Panc1 (cell line): ENCODE results near the gene DHODH. TPM values are rescaled to one million over a fixed set of nuclear protein-coding genes. Genes with fewer than 3 reads are reported as not detected.
"Not testable (repeated sequence)": the region's sequence is repeated elsewhere in the genome, so short reads cannot be mapped to it uniquely, and the experiment has no call there.

Source experiments
- ATAC-seq: fragments of 200-7000 bp; cut with Tn5 transposase; 2 replicates; pipeline ENCODE4 v1.9.1; 2020; ENCODE audit warnings: mild to moderate bottlenecking, moderate library complexity
- BruUV-seq: library from RNA; stranded (reverse); fragments of 400-500 nt; replicated peaks from 2 replicates; lab custom pipeline; 2021; lab: Mats Ljungman, UMichigan
- CTCF ChIA-PET: fragments of 300-600 bp; sonication (Branson Sonifier 250); formaldehyde crosslinking; loops from one replicate; lab custom pipeline; 2022; ENCODE audit warnings: antibody characterized with exemption; lab: Charles Lee
- POLR2A ChIA-PET: fragments of 300-600 bp; sonication (Branson Sonifier 250); formaldehyde crosslinking; loops from one replicate; lab custom pipeline; 2022; ENCODE audit warnings: antibody characterized with exemption; lab: Charles Lee
- DNase-seq: peaks from one replicate; pipeline ENCODE4 v3.0.0-alpha.2; 2010; ENCODE audit warnings: low read depth, low spot score
- H3K27ac ChIP-seq: 2 replicates; pipeline ENCODE4 v1.5.1; 2011; ENCODE audit warnings: mild to moderate bottlenecking, low read length, inconsistent platforms
- H3K27me3 ChIP-seq: fragments of 200-500 bp; sonication (Bioruptor generic); 2 replicates; pipeline ENCODE4 v1.6.0; 2014; ENCODE audit warnings: low read length, inconsistent platforms; ENCODE audit not compliant: control insufficient read depth, insufficient read depth
- H3K36me3 ChIP-seq: fragments of 200-500 bp; sonication (Bioruptor generic); 2 replicates; pipeline ENCODE4 v1.5.1; 2014; ENCODE audit warnings: inconsistent platforms, mild to moderate bottlenecking, low read length, moderate library complexity; ENCODE audit not compliant: control insufficient read depth, insufficient read depth
- H3K4me1 ChIP-seq: 2 replicates; pipeline ENCODE4 v1.5.1; 2011; ENCODE audit warnings: inconsistent platforms, mild to moderate bottlenecking, low read length, moderate library complexity; ENCODE audit not compliant: control insufficient read depth, insufficient read depth
- H3K4me3 ChIP-seq, 2 experiments: 2 replicates each; pipeline ENCODE4 v1.5.1; 2011 to 2012; ENCODE audit warnings: low read depth in 2 of 2, low read length in 2 of 2, mild to moderate bottlenecking in 2 of 2, inconsistent platforms in 1 of 2, moderate library complexity in 1 of 2
- H3K9me3 ChIP-seq: fragments of 200-500 bp; sonication (Bioruptor generic); 2 replicates; pipeline ENCODE4 v1.5.1; 2014; ENCODE audit warnings: low read depth, mild to moderate bottlenecking, inconsistent platforms, low read length, moderate library complexity; ENCODE audit not compliant: control insufficient read depth, insufficient read depth
- CTCF ChIP-seq: fragments of 450-650 bp; IDR thresholded peaks from 2 replicates; pipeline ENCODE4 v1.5.1; 2017; ENCODE audit warnings: mild to moderate bottlenecking
- POLR2AphosphoS5 ChIP-seq: IDR thresholded peaks from 2 replicates; pipeline ENCODE4 v1.6.1; 2012; ENCODE audit warnings: mild to moderate bottlenecking, low read depth, low read length, moderate library complexity
- REST ChIP-seq, 2 experiments: IDR thresholded peaks; 2 replicates each; pipeline ENCODE4 v1.6.1; 2011 to 2012; ENCODE audit warnings: low read depth in 2 of 2, control low read depth in 1 of 2, low read length in 1 of 2, mild to moderate bottlenecking in 1 of 2, moderate library complexity in 1 of 2; ENCODE audit not compliant: insufficient read depth in 1 of 2
- SIN3A ChIP-seq: IDR thresholded peaks from 2 replicates; pipeline ENCODE4 v1.6.1; 2012; ENCODE audit warnings: low read depth, mild to moderate bottlenecking, low read length, moderate library complexity, borderline replicate concordance; ENCODE audit not compliant: insufficient read depth
- TCF7L2 ChIP-seq: IDR thresholded peaks from 2 replicates; pipeline ENCODE4 v1.6.1; 2011; ENCODE audit warnings: mild to moderate bottlenecking, low read depth, low read length, inconsistent platforms
- in situ Hi-C: cut with HindIII; loops from 2 replicates; pipeline ENCODE4 v1.10.0; 2016; ENCODE audit warnings: low sequenced_read_pairs, low pct_unique_long_range_greater_than_20kb
- intact Hi-C: fragments of 100-400 bp; cut with micrococcal nuclease; formaldehyde crosslinking; loops from one replicate; pipeline ENCODE4 v1.10.0; 2022; ENCODE audit not compliant: unreplicated experiment
- total RNA-seq: library from RNA; stranded (reverse); gene quantifications from one replicate; pipeline ENCODE4 v1.2.1, GENCODE V29; 2021; ENCODE audit not compliant: unreplicated experiment

DHODH gene
- total RNA-seq, 1 experiment from 2014 or later: 8.9 TPM

- in situ Hi-C loops: no loop called here
Measured at GRCh38 chr16:72055911-72056310, 47.4 kb downstream of the DHODH start.

GRCh38 chr16:72057313-72057712 is 48.8 kb downstream of the DHODH start:
- H3K27me3 ChIP-seq, in situ Hi-C loops, BruUV-seq, H3K9me3 ChIP-seq, H3K4me3 ChIP-seq, DNase-seq, H3K36me3 ChIP-seq, ATAC-seq, H3K27ac ChIP-seq, POLR2A ChIA-PET, H3K4me1 ChIP-seq, intact Hi-C loops, CTCF ChIA-PET: not testable (repeated sequence)

More at GRCh38 chr16:72055911-72056310, 47.4 kb downstream of the DHODH start:
- no peak for ATAC-seq
- CTCF ChIA-PET: no interaction called here
- no peak for DNase-seq
- TF ChIP-seq SIN3A: no peak
- no peak for TF ChIP-seq TCF7L2
- TF ChIP-seq CTCF: no peak
- TF ChIP-seq POLR2AphosphoS5: no peak
- no peak for TF ChIP-seq REST (IDR thresholded peaks at IDR 0.05; ENCODE audit: insufficient read depth in 1 of 2, low read depth in 2 of 2, low read length in 1 of 2)
- Histone ChIP-seq H3K27ac (no peak overlapping the region), H3K27me3 (peaks cover 6% of the 10 kb centered on the region), H3K4me1 (no peaks in the 10 kb centered on the region), H3K9me3 (no peaks in the 10 kb centered on the region), H3K36me3 (no peaks in the 10 kb centered on the region), H3K4me3 (no peak overlapping the region)
- BruUV-seq: no TSS peak
- intact Hi-C loops: no loop called here
- POLR2A ChIA-PET: no interaction called here

GRCh38 chr16:72059060-72059459 is 50.5 kb downstream of the DHODH start:
- intact Hi-C loops, H3K9me3 ChIP-seq, ATAC-seq, in situ Hi-C loops, CTCF ChIA-PET, H3K4me1 ChIP-seq, H3K36me3 ChIP-seq, H3K27me3 ChIP-seq, POLR2A ChIA-PET, BruUV-seq, DNase-seq, H3K27ac ChIP-seq, H3K4me3 ChIP-seq: not testable (repeated sequence)
